SK-N-SH treated with all-trans-retinoic acid at 6 μM for 48 hours (cell line): Measurements from ENCODE around the gene FBXO31.

Experiments
- ATAC-seq: fragments of 200-7000 bp; cut with Tn5 transposase; 3 replicates; pipeline ENCODE4 v1.9.1; 2020; ENCODE audit warnings: mild to moderate bottlenecking, moderate library complexity
- BACH2 ChIP-seq: fragments of 250-450 bp; sonication (Bioruptor Pico); IDR thresholded peaks from 2 replicates; pipeline ENCODE4 v1.9.0; 2021; ENCODE audit warnings: mild to moderate bottlenecking, borderline replicate concordance
- CREB5 ChIP-seq: fragments of 250-450 bp; sonication (Bioruptor Pico); IDR thresholded peaks from 2 replicates; pipeline ENCODE4 v1.5.1; 2020; ENCODE audit warnings: low read depth, mild to moderate bottlenecking, moderate library complexity
- CSDC2 ChIP-seq: fragments of 250-450 bp; sonication (Bioruptor Pico); IDR thresholded peaks from 2 replicates; pipeline ENCODE4 v1.5.0; 2020; ENCODE audit warnings: mild to moderate bottlenecking, moderate library complexity
- CSRNP3 ChIP-seq: fragments of 250-450 bp; sonication (Bioruptor Pico); IDR thresholded peaks from 2 replicates; pipeline ENCODE4 v1.5.1; 2021; ENCODE audit warnings: mild to moderate bottlenecking, moderate library complexity
- ESRRG ChIP-seq: fragments of 250-450 bp; sonication (Bioruptor Pico); IDR thresholded peaks from 2 replicates; pipeline ENCODE4 v1.6.1; 2021; ENCODE audit warnings: mild to moderate bottlenecking
- GLIS3 ChIP-seq: fragments of 250-450 bp; sonication (Bioruptor Pico); IDR thresholded peaks from 2 replicates; pipeline ENCODE4 v1.5.0; 2020; ENCODE audit warnings: mild to moderate bottlenecking, moderate library complexity
- ISL1 ChIP-seq: fragments of 250-450 bp; sonication (Bioruptor Pico); IDR thresholded peaks from 2 replicates; pipeline ENCODE4 v2.1.2; 2022; ENCODE audit warnings: mild to moderate bottlenecking, moderate library complexity
- OSR1 ChIP-seq: fragments of 250-450 bp; sonication (Bioruptor Pico); IDR thresholded peaks from 2 replicates; pipeline ENCODE4 v1.8.0; 2022; ENCODE audit warnings: moderate library complexity, mild to moderate bottlenecking, inconsistent platforms
- PATZ1 ChIP-seq: fragments of 250-450 bp; sonication (Bioruptor Pico); IDR thresholded peaks from 2 replicates; pipeline ENCODE4 v1.8.0; 2020; ENCODE audit warnings: mild to moderate bottlenecking, moderate library complexity, borderline replicate concordance
- POU6F1 ChIP-seq: fragments of 250-450 bp; sonication (Bioruptor Pico); IDR thresholded peaks from 2 replicates; pipeline ENCODE4 v1.8.0; 2021; ENCODE audit warnings: low read depth, mild to moderate bottlenecking, moderate library complexity, borderline replicate concordance
- PPARA ChIP-seq: fragments of 250-450 bp; sonication (Bioruptor Pico); IDR thresholded peaks from 2 replicates; pipeline ENCODE4 v1.5.0; 2020; ENCODE audit warnings: mild to moderate bottlenecking, borderline replicate concordance
- RARB ChIP-seq: fragments of 250-450 bp; sonication (Bioruptor Pico); IDR thresholded peaks from 2 replicates; pipeline ENCODE4 v1.8.0; 2021; ENCODE audit warnings: mild to moderate bottlenecking, moderate library complexity
- SNAI2 ChIP-seq: fragments of 250-450 bp; sonication (Bioruptor Pico); IDR thresholded peaks from 2 replicates; pipeline ENCODE4 v1.5.0; 2020; ENCODE audit warnings: mild to moderate bottlenecking, moderate library complexity
- TOX ChIP-seq: fragments of 250-450 bp; sonication (Bioruptor Pico); IDR thresholded peaks from 2 replicates; pipeline ENCODE4 v1.8.0; 2021; ENCODE audit warnings: mild to moderate bottlenecking, moderate library complexity, borderline replicate concordance
- TSHZ2 ChIP-seq: fragments of 250-450 bp; sonication (Bioruptor Pico); IDR thresholded peaks from 2 replicates; pipeline ENCODE4 v1.5.0; 2020; ENCODE audit warnings: mild to moderate bottlenecking, moderate library complexity
- ZC3H10 ChIP-seq: fragments of 250-450 bp; sonication (Bioruptor Pico); IDR thresholded peaks from 2 replicates; pipeline ENCODE4 v1.5.1; 2021; ENCODE audit warnings: mild to moderate bottlenecking, moderate library complexity
- ZFP3 ChIP-seq: fragments of 250-450 bp; sonication (Bioruptor Pico); IDR thresholded peaks from 2 replicates; pipeline ENCODE4 v1.5.0; 2020; ENCODE audit warnings: mild to moderate bottlenecking, moderate library complexity
- ZFP30 ChIP-seq: fragments of 450-650 bp; formaldehyde crosslinking; IDR thresholded peaks from 2 replicates; pipeline ENCODE4 v1.5.0; 2022; ENCODE audit warnings: mild to moderate bottlenecking, moderate library complexity
- ZNF70 ChIP-seq: fragments of 450-650 bp; formaldehyde crosslinking; IDR thresholded peaks from 2 replicates; pipeline ENCODE4 v1.5.0; 2020; ENCODE audit warnings: mild to moderate bottlenecking, moderate library complexity
- ZNF8 ChIP-seq: fragments of 450-650 bp; formaldehyde crosslinking; IDR thresholded peaks from 2 replicates; pipeline ENCODE4 v1.5.0; 2020; ENCODE audit warnings: mild to moderate bottlenecking, moderate library complexity

Gene FBXO31

GRCh38 chr16:87329436-87330256 lies 53.9 kb downstream of the FBXO31 start:
- no peak for ATAC-seq

DNA sequence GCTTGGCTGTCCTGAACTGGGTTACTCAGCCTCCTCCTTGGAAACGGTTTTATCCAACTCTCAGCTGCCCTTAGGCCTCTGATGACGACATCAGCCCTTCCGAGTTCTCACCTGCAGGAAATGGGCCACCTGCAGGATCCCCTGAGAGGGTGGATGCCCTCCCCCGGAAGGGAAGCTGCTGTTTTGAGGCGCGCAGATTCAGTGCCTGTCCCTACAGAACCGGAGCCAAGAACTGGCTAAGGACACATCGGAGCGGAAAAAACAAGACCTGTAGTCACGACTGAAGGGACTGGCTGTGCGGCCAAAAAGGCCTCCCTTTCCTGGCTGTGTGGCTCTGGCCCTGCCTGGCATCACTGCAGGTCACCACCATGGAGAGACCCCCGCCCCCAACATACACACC lies 54.7 kb downstream of the FBXO31 start:
- TF ChIP-seq ZNF8 (CRISPR knock-in tag) (no peak), PPARA (CRISPR knock-in tag) (no peak), ZNF70 (no peak)
- no peak for ATAC-seq

More at GRCh38 chr16:87329436-87330256, 53.9 kb downstream of the FBXO31 start:
- TF ChIP-seq BACH2 (CRISPR knock-in tag) (no peak), ZFP3 (CRISPR knock-in tag) (no peak), ZNF70 (no peak), CSRNP3 (CRISPR knock-in tag) (no peak), ISL1 (CRISPR knock-in tag) (no peak), GLIS3 (CRISPR knock-in tag) (no peak), ZC3H10 (CRISPR knock-in tag) (no peak), RARB (CRISPR knock-in tag) (no peak)

- ATAC-seq: no peak
- TF ChIP-seq CSDC2 (CRISPR knock-in tag) (no peak), POU6F1 (CRISPR knock-in tag) (no peak), ZC3H10 (CRISPR knock-in tag) (no peak), ESRRG (no peak), OSR1 (no peak), TSHZ2 (no peak), PATZ1 (CRISPR knock-in tag) (no peak), CREB5 (CRISPR knock-in tag) (no peak), BACH2 (CRISPR knock-in tag) (no peak), GLIS3 (CRISPR knock-in tag) (no peak), RARB (CRISPR knock-in tag) (no peak), TOX (no peak)
Observed at GRCh38 chr16:87327798-87328495, 55.6 kb downstream of the FBXO31 start.

- no peak for ATAC-seq
- TF ChIP-seq ZFP30: no peak
- TF ChIP-seq SNAI2: no peak
- no peak for TF ChIP-seq TOX
- TF ChIP-seq BACH2 (CRISPR knock-in tag): no peak
- TF ChIP-seq PATZ1 (CRISPR knock-in tag): no peak
- no peak for TF ChIP-seq ISL1 (CRISPR knock-in tag)
- no peak for TF ChIP-seq GLIS3 (CRISPR knock-in tag)
- TF ChIP-seq ZNF8 (CRISPR knock-in tag): no peak
- no peak for TF ChIP-seq POU6F1 (CRISPR knock-in tag)
- TF ChIP-seq RARB (CRISPR knock-in tag): no peak
- TF ChIP-seq PPARA (CRISPR knock-in tag): no peak
- no peak for TF ChIP-seq CSDC2 (CRISPR knock-in tag)
Observed at GRCh38 chr16:87326151-87326571, 57.4 kb downstream of the FBXO31 start.
